Activated T-cell treated with anti-CD3 and anti-CD28 coated beads, Interleukin-2, amount 50 U/mL, for 72 hours (primary cell): ENCODE measurements around the gene USP13. TPM values are rescaled to one million over a fixed set of nuclear protein-coding genes. Genes with fewer than 3 reads are reported as not detected.

Experiments
- ATAC-seq, 2 donors: fragments of 150-1000 bp; cut with Tn5 transposase; replicated peaks in 1 of 2; 2 replicates each; pipeline ENCODE4 v1.10.0; 2021; ENCODE audit warnings: moderate library complexity in 2 of 2, mild to moderate bottlenecking in 1 of 2
- DNase-seq, 2 donors: peaks; one replicate each; pipeline ENCODE4 v3.0.0; 2021 to 2022; ENCODE audit warnings: mixed read lengths in 1 of 2
- H3K27ac Mint-ChIP-seq: one replicate; pipeline ENCODE4 v1.8.0; 2022; ENCODE audit warnings: mild to moderate bottlenecking, moderate library complexity, mixed read lengths
- H3K27me3 Mint-ChIP-seq: one replicate; pipeline ENCODE4 v1.8.0; 2022; ENCODE audit warnings: low read depth, mixed read lengths
- H3K36me3 Mint-ChIP-seq, 2 donors: one replicate each; pipeline ENCODE4 v1.8.0; 2022; ENCODE audit warnings: mixed read lengths in 2 of 2, mild to moderate bottlenecking in 1 of 2; ENCODE audit not compliant: insufficient read depth in 2 of 2
- H3K4me1 Mint-ChIP-seq: one replicate; pipeline ENCODE4 v1.8.0; 2022; ENCODE audit warnings: low read depth, mixed read lengths
- H3K4me3 Mint-ChIP-seq, 2 donors: one replicate each; pipeline ENCODE4 v1.8.0; 2022; ENCODE audit warnings: mild to moderate bottlenecking in 2 of 2, mixed read lengths in 2 of 2, moderate library complexity in 2 of 2
- H3K9me3 Mint-ChIP-seq, 2 donors: one replicate each; pipeline ENCODE4 v1.8.0; 2022; ENCODE audit warnings: mixed read lengths in 2 of 2
- total RNA-seq, 2 donors: library from RNA; stranded (reverse); gene quantifications; one replicate each; pipeline ENCODE4 v1.2.3, GENCODE V29; 2022

USP13 gene
- total RNA-seq, 2 donors from 2014 or later: 8.1 to 12.4 TPM

- ATAC-seq: no peak
- Mint-ChIP-seq H3K36me3 (no peaks in the 10 kb centered on the region), H3K27me3 (no peaks in the 10 kb centered on the region), H3K4me3 (no peak overlapping the region), H3K4me1 (no peaks in the 10 kb centered on the region), H3K9me3 (no peaks in the 10 kb centered on the region), H3K27ac (no peak overlapping the region)
- no peak for DNase-seq
These were observed 154.7 kb downstream of the USP13 start for GRCh38 chr3:179807588-179807987.

- H3K9me3 Mint-ChIP-seq: no peaks in the 10 kb centered on the region
- no peaks in the 10 kb centered on the region for H3K27me3 Mint-ChIP-seq
- no peak overlapping the region for H3K4me3 Mint-ChIP-seq
- DNase-seq (no peak), ATAC-seq (no peak)
- no peaks in the 10 kb centered on the region for H3K4me1 Mint-ChIP-seq
- no peak overlapping the region for H3K27ac Mint-ChIP-seq
- H3K36me3 Mint-ChIP-seq: no peaks in the 10 kb centered on the region
These were observed 156.8 kb downstream of the USP13 start for GRCh38 chr3:179809639-179810038.

- Mint-ChIP-seq H3K36me3 (no peaks in the 10 kb centered on the region), H3K27me3 (no peaks in the 10 kb centered on the region), H3K4me3 (no peak overlapping the region), H3K9me3 (no peaks in the 10 kb centered on the region), H3K4me1 (no peaks in the 10 kb centered on the region), H3K27ac (no peak overlapping the region)
- DNase-seq: peak; percentile 7 to 14
- peak; percentile 49 for ATAC-seq
These were observed 158.7 kb downstream of the USP13 start for GRCh38 chr3:179811321-179812095.

GRCh38 chr3:179812096-179812382 lies 159.2 kb downstream of the USP13 start:
- no peaks in the 10 kb centered on the region for H3K4me1 Mint-ChIP-seq
- DNase-seq (no peak), ATAC-seq (no peak)
- no peaks in the 10 kb centered on the region for H3K27me3 Mint-ChIP-seq
- no peak overlapping the region for H3K27ac Mint-ChIP-seq
- H3K36me3 Mint-ChIP-seq: no peaks in the 10 kb centered on the region
- no peak overlapping the region for H3K4me3 Mint-ChIP-seq
- no peaks in the 10 kb centered on the region for H3K9me3 Mint-ChIP-seq

GRCh38 chr3:179819379-179819778 lies 166.5 kb downstream of the USP13 start:
- Mint-ChIP-seq H3K4me1 (no peaks in the 10 kb centered on the region), H3K27ac (no peak overlapping the region), H3K27me3 (no peaks in the 10 kb centered on the region), H3K9me3 (no peaks in the 10 kb centered on the region), H3K4me3 (no peak overlapping the region), H3K36me3 (no peaks in the 10 kb centered on the region)
- ATAC-seq (no peak), DNase-seq (no peak)

- ATAC-seq (no peak), DNase-seq (no peak)
- no peaks in the 10 kb centered on the region for H3K4me1 Mint-ChIP-seq
- no peaks in the 10 kb centered on the region for H3K27me3 Mint-ChIP-seq
- H3K9me3 Mint-ChIP-seq: no peaks in the 10 kb centered on the region
- no peak overlapping the region for H3K4me3 Mint-ChIP-seq
- no peak overlapping the region for H3K27ac Mint-ChIP-seq
- no peaks in the 10 kb centered on the region for H3K36me3 Mint-ChIP-seq
These were observed 169.5 kb downstream of the USP13 start for GRCh38 chr3:179822296-179822695.

- H3K9me3 Mint-ChIP-seq: no peaks in the 10 kb centered on the region
- no peak overlapping the region for H3K4me3 Mint-ChIP-seq
- no peaks in the 10 kb centered on the region for H3K4me1 Mint-ChIP-seq
- DNase-seq (no peak), ATAC-seq (no peak)
- no peaks in the 10 kb centered on the region for H3K36me3 Mint-ChIP-seq
- no peak overlapping the region for H3K27ac Mint-ChIP-seq
- H3K27me3 Mint-ChIP-seq: no peaks in the 10 kb centered on the region
These were observed 172.8 kb downstream of the USP13 start for GRCh38 chr3:179825527-179826246.

- H3K9me3 Mint-ChIP-seq: no peaks in the 10 kb centered on the region
- no peaks in the 10 kb centered on the region for H3K4me1 Mint-ChIP-seq
- no peak overlapping the region for H3K4me3 Mint-ChIP-seq
- no peaks in the 10 kb centered on the region for H3K36me3 Mint-ChIP-seq
- H3K27me3 Mint-ChIP-seq: no peaks in the 10 kb centered on the region
- no peak for ATAC-seq
- no peak for DNase-seq
- H3K27ac Mint-ChIP-seq: no peak overlapping the region
These were observed 173.4 kb downstream of the USP13 start for GRCh38 chr3:179826247-179826637.

GRCh38 chr3:179828738-179829137 lies 175.9 kb downstream of the USP13 start:
- ATAC-seq: no peak
- Mint-ChIP-seq H3K36me3 (no peaks in the 10 kb centered on the region), H3K4me3 (no peak overlapping the region), H3K9me3 (no peaks in the 10 kb centered on the region), H3K4me1 (no peaks in the 10 kb centered on the region), H3K27me3 (no peaks in the 10 kb centered on the region), H3K27ac (no peak overlapping the region)
- DNase-seq: no peak

GRCh38 chr3:179829401-179829800 lies 176.6 kb downstream of the USP13 start:
- Mint-ChIP-seq H3K27me3 (no peaks in the 10 kb centered on the region), H3K9me3 (no peaks in the 10 kb centered on the region), H3K36me3 (no peaks in the 10 kb centered on the region), H3K4me3 (no peak overlapping the region), H3K27ac (no peak overlapping the region), H3K4me1 (no peaks in the 10 kb centered on the region)
- no peak for DNase-seq
- ATAC-seq: no peak

GRCh38 chr3:179832333-179832854 lies 179.6 kb downstream of the USP13 start:
- Mint-ChIP-seq H3K4me1 (no peaks in the 10 kb centered on the region), H3K36me3 (no peaks in the 10 kb centered on the region), H3K27ac (no peak overlapping the region), H3K27me3 (no peaks in the 10 kb centered on the region), H3K9me3 (no peaks in the 10 kb centered on the region), H3K4me3 (no peak overlapping the region)
- DNase-seq (no peak), ATAC-seq (no peak)

GRCh38 chr3:179833294-179833693 lies 180.5 kb downstream of the USP13 start:
- no peaks in the 10 kb centered on the region for H3K9me3 Mint-ChIP-seq
- no peaks in the 10 kb centered on the region for H3K36me3 Mint-ChIP-seq
- no peaks in the 10 kb centered on the region for H3K4me1 Mint-ChIP-seq
- H3K27me3 Mint-ChIP-seq: no peaks in the 10 kb centered on the region
- H3K27ac Mint-ChIP-seq: no peak overlapping the region
- ATAC-seq (no peak), DNase-seq (no peak)
- no peak overlapping the region for H3K4me3 Mint-ChIP-seq

- Mint-ChIP-seq H3K4me1 (no peaks in the 10 kb centered on the region), H3K27me3 (peaks cover 19% of the 10 kb centered on the region), H3K9me3 (no peaks in the 10 kb centered on the region), H3K4me3 (no peak overlapping the region), H3K27ac (no peak overlapping the region), H3K36me3 (no peaks in the 10 kb centered on the region)
- DNase-seq: no peak
- ATAC-seq: no peak
These were observed 184.5 kb downstream of the USP13 start for GRCh38 chr3:179837374-179837773.
